ENCODE results near the gene EIF4E2.
A peak's percentile ranks its signal among the peaks of the same experiment; 100 is the strongest.

Gene EIF4E2

GRCh38 chr2:232550354-232551249 is at the start of gene EIF4E2, which contains the start of gene TIGD1:
TSS of gene EIF4E2 (plus strand) at chr2:232550689. CDS start at chr2:232550725, 36 bp downstream.
TSS of gene TIGD1 (minus strand) at chr2:232550557. CDS start at chr2:232549882, 675 bp downstream.
- peak; percentile 91 for DNase-seq

GRCh38 chr2:232501331-232501771 is 49.1 kb upstream of the EIF4E2 start:
- no peak for DNase-seq

DNA sequence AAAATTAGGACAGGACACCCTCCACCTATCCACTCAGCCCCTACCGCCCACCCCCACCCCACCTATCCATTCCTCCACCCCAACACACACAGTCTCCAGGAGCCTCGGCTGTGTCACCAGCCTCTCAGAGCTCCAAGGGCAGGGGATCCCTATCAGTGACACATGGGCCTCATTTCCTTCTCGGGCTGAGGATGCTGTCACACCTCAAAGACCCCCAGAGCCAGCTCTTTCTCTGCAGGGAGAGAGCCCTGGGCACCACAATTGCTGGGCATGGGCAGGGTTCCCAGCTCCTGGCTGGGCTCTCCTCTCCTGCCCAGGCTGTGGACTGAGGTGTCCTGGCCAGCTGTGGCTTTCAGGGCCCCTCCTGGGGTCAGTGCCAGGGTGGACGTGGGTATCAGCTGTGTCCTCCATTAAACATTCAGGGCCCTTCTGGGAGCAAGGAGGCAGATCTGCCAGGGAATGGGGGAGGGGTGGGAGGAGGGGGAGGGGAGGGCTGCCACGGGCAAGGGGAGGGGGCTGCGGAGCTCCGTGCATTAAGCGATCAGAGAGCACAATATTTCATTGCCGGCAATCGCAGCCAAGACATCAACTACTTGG is 48.6 kb upstream of the EIF4E2 start:
- DNase-seq, result no peak

DNA sequence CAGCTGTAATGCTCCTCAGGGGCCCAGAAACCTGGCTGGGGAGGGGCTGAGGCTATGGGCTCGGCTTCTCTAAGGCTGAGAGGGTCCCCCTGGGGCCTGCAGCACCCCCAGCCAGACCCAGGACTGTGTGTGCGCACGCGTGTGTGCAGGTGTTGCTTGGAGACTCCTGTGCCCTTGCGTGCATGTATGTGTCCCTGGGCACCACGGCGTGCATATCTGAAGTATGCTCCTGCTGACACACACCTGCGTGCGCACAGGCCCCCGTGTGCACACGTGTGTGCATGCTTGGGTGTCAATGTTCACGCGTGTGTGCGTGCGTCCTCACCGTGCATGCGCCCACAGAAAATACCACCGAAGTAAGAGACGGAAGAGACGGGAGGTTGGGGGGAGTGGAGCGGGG is 48.0 kb upstream of the EIF4E2 start:
- no peak for DNase-seq

DNA sequence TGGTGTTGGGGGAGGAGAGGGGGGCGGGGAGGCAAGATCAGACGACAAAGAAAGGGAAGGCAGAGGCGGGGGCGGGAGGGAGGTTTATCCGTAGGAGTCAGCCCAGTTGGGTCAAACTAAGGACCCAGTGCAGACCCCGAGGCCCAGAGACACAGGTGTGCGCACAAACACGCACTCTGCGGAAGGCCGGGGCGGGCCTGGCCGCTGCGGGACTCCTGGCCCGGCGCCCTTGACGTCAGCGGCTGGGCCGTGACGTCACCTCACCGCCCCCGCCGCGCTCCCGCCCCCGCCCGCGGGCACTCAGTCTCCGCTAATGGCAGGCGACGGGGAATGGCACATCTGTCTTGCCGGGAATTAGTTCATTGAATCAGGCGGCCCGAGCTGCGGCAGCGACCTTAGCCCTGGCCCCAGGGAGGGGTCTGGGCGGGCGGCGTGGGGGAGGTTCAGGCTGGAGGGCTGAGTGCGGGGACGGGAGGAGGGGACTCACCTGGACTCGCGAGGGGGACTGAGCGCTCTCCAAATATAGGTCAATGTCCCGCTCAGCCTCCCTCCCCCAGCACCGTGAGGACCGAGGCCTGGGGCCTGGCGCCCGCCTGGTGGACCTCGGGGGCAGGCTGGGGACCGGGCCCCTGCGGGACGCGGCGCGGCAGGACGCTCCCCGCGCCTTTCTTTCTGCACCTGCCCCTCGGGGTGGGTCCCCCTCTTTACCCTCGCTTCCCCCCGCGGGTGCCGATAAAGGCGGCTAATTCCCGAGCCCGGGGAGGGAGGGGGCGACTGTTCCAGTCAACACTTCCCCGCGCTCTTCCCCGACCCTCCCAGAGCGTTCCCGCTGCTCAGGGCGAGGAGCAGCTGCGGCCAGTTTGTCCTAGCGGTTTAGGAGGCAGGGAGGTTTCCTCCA is 47.3 kb upstream of the EIF4E2 start:
- DNase-seq, result no peak

DNA sequence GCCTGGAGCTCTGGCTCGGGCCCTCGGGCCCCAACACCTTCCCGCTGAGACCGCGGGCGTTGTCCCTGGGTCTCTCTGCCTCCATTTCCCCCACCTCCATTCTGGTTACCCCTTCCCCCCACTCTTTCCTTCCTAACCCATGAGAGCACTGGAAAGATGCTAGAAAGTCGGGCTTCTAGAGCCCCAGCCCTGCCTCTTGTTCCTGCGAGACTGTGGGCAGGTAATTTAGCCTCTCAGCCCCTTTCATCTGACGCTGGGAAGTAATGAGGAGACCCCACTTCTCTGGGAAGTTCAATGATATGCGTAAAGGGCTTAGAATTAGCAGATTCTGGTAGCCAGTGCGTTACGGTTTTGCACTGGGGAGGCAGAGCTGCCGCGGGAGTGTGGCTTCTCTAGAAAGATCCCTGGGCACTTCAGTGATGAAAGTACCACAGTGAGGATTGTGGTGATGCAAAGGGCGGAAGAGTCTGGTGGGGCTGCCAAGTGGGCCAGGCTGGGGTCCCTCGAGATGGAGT is 46.6 kb upstream of the EIF4E2 start:
- no peak for DNase-seq

GRCh38 chr2:232504438-232504837 is 46.1 kb upstream of the EIF4E2 start:
- no peak for DNase-seq

- no peak for DNase-seq
Measured at GRCh38 chr2:232505856-232506255, 44.6 kb upstream of the EIF4E2 start.

GRCh38 chr2:232506709-232507108 is 43.8 kb upstream of the EIF4E2 start:
- no peak for DNase-seq

- no peak for DNase-seq
Measured at GRCh38 chr2:232508251-232508650, 42.2 kb upstream of the EIF4E2 start.

GRCh38 chr2:232511336-232511890 is 39.1 kb upstream of the EIF4E2 start:
- no peak for DNase-seq

- DNase-seq, result no peak
Measured at GRCh38 chr2:232512602-232513001, 37.9 kb upstream of the EIF4E2 start.

DNA sequence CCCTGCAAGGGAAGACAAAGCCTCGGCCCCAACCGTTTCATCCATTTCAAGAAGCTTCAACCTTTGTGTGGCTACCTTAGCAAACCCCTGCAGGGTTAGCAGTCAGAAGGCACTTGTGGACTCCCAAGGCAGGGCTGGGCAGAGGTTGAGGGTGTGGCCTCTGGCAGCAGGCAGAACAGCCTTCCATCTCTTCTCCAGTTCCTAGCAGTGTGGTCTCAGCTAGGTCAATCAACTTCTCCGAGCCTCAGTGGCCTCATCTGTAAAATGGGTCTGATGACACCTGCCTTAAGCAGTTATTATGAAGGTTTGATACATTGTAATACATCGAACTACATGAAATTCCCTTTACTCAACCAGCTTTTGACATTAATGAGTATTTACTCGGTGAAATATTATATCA is 37.1 kb upstream of the EIF4E2 start:
- DNase-seq, result no peak

DNA sequence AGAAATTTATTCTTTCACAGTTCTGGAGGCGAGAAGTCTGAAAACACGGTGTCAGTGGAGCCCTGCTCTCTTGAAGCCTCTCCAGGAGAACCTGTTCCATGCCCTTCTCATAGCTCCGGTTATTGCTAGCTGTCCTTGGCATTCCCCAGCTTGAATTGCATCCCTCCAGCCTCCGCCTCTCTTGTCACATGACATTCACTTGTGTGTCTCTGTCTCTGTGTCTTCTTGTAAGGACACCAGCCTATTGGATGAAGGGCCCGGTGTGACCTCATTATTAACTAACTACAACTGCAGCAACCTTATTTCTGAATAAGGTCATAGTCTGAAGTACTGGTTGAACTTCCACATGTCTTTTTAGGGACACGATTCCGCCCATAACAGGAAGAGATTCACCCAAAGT is 34.9 kb upstream of the EIF4E2 start:
- no peak for DNase-seq

GRCh38 chr2:232516551-232516950 is 33.9 kb upstream of the EIF4E2 start:
- DNase-seq, result no peak

DNA sequence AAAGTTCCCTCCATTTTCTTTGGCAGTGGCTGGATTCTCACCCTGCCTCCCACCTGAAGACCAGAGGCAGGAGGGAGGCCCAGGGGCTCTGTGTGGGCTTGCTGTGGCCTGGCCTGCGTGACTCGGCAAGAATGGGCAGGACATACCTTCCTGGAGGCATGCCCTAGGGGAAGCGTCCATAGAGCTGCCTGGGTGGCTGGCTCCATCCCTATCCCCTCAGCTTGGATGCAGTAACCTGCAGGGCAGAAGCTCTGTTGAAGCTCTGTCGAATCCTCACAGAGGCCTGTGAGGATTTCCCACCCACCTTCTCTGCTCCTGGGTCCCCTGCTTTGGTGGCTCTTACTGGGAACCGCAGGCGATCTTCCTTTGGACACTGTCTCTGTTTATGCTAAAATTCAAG is 31.6 kb upstream of the EIF4E2 start:
- DNase-seq, result no peak

DNA sequence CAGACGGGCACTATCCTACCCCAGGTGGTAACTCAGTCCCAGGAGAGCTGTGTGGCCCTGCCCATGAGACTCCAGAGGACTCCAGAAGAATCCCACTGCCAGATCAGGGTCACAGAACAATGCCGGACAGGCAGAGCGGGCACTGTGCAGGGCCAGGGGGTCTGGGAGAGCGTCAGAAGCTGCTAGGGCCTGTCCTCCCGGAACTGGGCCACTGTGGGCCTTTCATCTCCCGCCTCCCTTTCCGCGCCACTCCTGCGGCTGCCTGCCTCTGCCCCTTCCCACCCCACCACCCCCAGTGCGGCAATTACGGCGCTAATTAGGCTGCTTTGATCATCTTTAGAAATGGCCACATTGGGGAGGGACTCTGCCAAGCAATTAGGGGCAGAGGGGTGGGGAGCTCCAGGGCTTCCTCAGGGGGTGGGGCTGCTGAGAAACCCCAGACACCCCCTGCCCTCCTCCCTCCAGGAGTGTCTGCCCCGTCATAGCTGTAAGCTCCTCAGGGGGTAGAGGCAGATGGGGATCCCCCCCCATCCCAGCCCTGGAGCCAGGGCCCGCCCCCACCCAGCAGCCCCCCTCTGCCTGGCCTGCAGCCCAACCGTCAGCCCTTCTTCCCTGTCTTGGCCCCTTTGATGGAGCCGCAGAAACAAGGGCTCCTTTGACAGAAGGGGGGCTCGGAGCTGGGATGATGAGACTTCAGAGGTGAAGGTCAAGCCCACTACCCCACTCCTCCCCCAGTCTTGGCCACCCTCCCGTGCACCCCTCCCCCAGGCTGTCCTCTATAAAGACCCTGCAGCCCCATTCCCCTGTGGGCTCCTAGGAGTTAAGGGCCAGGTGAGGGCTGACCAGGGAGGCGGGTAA is 30.7 kb upstream of the EIF4E2 start, which contains the start of gene PRSS56:
TSS of gene PRSS56 (plus strand) at position 808 of the 858 bp plus-strand sequence. CDS start 211 bp downstream, outside the sequence.
- DNase-seq, result no peak

- DNase-seq, result no peak
Measured at GRCh38 chr2:232520489-232520888, 30.0 kb upstream of the EIF4E2 start.

GRCh38 chr2:232521098-232521497 is 29.4 kb upstream of the EIF4E2 start:
- DNase-seq, result no peak

DNA sequence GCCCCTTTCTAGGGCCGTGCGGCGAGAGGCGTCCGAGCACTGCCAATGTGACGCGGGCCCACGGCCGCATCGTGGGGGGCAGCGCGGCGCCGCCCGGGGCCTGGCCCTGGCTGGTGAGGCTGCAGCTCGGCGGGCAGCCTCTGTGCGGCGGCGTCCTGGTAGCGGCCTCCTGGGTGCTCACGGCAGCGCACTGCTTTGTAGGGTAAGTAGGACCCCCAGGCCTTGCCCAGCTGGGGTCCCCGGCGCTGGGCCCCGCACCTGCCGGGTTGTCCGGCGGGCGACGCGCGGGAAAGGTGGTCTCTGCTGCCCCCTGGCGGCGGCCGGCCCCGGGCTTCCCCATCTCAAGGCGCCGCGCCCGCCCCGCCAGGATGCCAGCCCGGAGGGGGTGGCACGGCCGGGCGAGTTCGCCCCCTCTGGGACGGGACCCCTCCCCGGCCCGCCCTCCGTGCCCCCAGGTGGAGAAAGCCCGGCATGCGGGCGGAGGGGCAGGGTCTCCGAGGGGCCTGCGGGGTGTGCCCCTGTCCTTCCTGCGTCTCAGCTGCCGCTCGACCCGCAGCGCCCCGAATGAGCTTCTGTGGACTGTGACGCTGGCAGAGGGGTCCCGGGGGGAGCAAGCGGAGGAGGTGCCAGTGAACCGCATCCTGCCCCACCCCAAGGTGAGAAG is 28.4 kb upstream of the EIF4E2 start:
- no peak for DNase-seq
